ENCODE results near the gene EIF4G3.

DNA sequence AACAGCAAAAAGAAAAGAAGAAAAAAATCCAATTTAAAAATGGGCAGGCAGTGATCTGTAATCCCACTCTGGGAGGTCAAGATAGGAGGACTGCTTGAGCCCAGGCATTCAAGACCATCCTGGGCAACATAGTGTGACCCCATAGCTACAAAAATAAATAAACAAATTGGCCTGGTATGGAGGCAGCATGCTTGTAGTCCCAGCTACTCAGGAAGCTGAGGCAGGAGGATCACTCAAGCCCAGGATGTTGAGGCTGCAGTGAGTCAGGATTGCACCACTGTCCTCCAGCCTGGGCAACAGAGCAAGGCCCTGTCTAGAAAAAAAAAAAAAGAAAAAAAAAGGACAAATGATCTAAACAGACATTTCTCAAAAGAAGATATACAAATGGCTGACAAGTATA is 99.6 kb downstream of the EIF4G3 start:
- no peak for TF ChIP-seq CTCF (IDR thresholded peaks at IDR 0.05 in 2 of 3, conservative IDR thresholded peaks at IDR 0.05 in 1 of 3; ENCODE audit: insufficient read depth in 2 of 3, low read depth in 1 of 3, low read length in 3 of 3)
- no peak for TF ChIP-seq ZNF778 (CRISPR knock-in tag; IDR thresholded peaks at IDR 0.05)
- no peak for TF ChIP-seq GTF2F1 (IDR thresholded peaks at IDR 0.05; ENCODE audit: low read depth, low read length)
- TF ChIP-seq HNRNPK (IDR thresholded peaks at IDR 0.05; ENCODE audit: low read depth, low read length, poor library complexity, severe bottlenecking) = no peak
- no peak for TF ChIP-seq GATAD2B (IDR thresholded peaks at IDR 0.05; ENCODE audit: borderline replicate concordance)
- no peak for TF ChIP-seq ZNF431 (CRISPR knock-in tag; IDR thresholded peaks at IDR 0.05)
- TF ChIP-seq, protein P1, sequence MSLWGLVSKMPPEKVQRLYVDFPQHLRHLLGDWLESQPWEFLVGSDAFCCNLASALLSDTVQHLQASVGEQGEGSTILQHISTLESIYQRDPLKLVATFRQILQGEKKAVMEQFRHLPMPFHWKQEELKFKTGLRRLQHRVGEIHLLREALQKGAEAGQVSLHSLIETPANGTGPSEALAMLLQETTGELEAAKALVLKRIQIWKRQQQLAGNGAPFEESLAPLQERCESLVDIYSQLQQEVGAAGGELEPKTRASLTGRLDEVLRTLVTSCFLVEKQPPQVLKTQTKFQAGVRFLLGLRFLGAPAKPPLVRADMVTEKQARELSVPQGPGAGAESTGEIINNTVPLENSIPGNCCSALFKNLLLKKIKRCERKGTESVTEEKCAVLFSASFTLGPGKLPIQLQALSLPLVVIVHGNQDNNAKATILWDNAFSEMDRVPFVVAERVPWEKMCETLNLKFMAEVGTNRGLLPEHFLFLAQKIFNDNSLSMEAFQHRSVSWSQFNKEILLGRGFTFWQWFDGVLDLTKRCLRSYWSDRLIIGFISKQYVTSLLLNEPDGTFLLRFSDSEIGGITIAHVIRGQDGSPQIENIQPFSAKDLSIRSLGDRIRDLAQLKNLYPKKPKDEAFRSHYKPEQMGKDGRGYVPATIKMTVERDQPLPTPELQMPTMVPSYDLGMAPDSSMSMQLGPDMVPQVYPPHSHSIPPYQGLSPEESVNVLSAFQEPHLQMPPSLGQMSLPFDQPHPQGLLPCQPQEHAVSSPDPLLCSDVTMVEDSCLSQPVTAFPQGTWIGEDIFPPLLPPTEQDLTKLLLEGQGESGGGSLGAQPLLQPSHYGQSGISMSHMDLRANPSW (CRISPR knock-in tag; IDR thresholded peaks at IDR 0.05) = no peak
- no peak for TF ChIP-seq IRF1 (CRISPR knock-in tag; IDR thresholded peaks at IDR 0.05; ENCODE audit: borderline replicate concordance)
- no peak for TF ChIP-seq ETV6 (IDR thresholded peaks at IDR 0.05; ENCODE audit: borderline replicate concordance in 1 of 2, low read depth in 2 of 2, low read length in 1 of 2)
- TF ChIP-seq ETV6 (CRISPR knock-in tag; IDR thresholded peaks at IDR 0.05; ENCODE audit: borderline replicate concordance) = no peak
- TF ChIP-seq ILF3 (IDR thresholded peaks at IDR 0.05; ENCODE audit: borderline replicate concordance) = no peak
- no peak for TF ChIP-seq TCF3 (CRISPR knock-in tag; IDR thresholded peaks at IDR 0.05)
- no peak for TF ChIP-seq RAD21 (CRISPR knock-in tag; conservative IDR thresholded peaks at IDR 0.05 in 1 of 2, IDR thresholded peaks at IDR 0.05 in 1 of 2)
- TF ChIP-seq, protein P2, sequence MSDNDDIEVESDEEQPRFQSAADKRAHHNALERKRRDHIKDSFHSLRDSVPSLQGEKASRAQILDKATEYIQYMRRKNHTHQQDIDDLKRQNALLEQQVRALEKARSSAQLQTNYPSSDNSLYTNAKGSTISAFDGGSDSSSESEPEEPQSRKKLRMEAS (CRISPR knock-in tag; IDR thresholded peaks at IDR 0.05) = no peak
- TF ChIP-seq ZNF12 (CRISPR knock-in tag; IDR thresholded peaks at IDR 0.05) = no peak

Measured in K562 (cell line).